Endothelial cell (in vitro differentiated cells): Measurements from ENCODE around the gene ALG14. TPM values are rescaled to one million over a fixed set of nuclear protein-coding genes. Genes with fewer than 3 reads are reported as not detected.

Source experiments
- DNase-seq: peaks from one replicate; pipeline ENCODE4 v3.0.0; 2021; ENCODE audit warnings: low spot score
- H3K27ac Mint-ChIP-seq: one replicate; pipeline ENCODE4 v1.8.0; 2021; ENCODE audit warnings: mixed read lengths, inconsistent platforms; ENCODE audit not compliant: unreplicated experiment
- H3K27me3 Mint-ChIP-seq: one replicate; pipeline ENCODE4 v1.8.0; 2021; ENCODE audit warnings: mild to moderate bottlenecking, moderate library complexity, mixed read lengths, inconsistent platforms; ENCODE audit not compliant: unreplicated experiment
- H3K36me3 Mint-ChIP-seq: one replicate; pipeline ENCODE4 v1.8.0; 2021; ENCODE audit warnings: mild to moderate bottlenecking, low read depth, mixed read lengths, inconsistent platforms; ENCODE audit not compliant: unreplicated experiment
- H3K4me1 Mint-ChIP-seq: one replicate; pipeline ENCODE4 v1.8.0; 2021; ENCODE audit warnings: mild to moderate bottlenecking, mixed read lengths, inconsistent platforms; ENCODE audit not compliant: unreplicated experiment
- H3K4me3 Mint-ChIP-seq: one replicate; pipeline ENCODE4 v1.8.0; 2021; ENCODE audit warnings: mild to moderate bottlenecking, mixed read lengths, inconsistent platforms; ENCODE audit not compliant: unreplicated experiment
- H3K9me3 Mint-ChIP-seq: one replicate; pipeline ENCODE4 v1.8.0; 2021; ENCODE audit warnings: mixed read lengths, inconsistent platforms; ENCODE audit not compliant: unreplicated experiment
- CTCF ChIP-seq: fragments of 200-600 bp; sonication (generic); IDR thresholded peaks from one replicate; pipeline ENCODE4 v1.5.0; 2021; ENCODE audit warnings: antibody characterized with exemption; ENCODE audit not compliant: unreplicated experiment
- total RNA-seq: library from RNA; stranded (reverse); fragmentation: NEBNext Ultra II Directional; extraction: Animal tissue kit (Norgen Biotek cat#: 25700); gene quantifications from one replicate; pipeline ENCODE4 v1.2.1, GENCODE V29; 2021; ENCODE audit not compliant: unreplicated experiment

The ALG14 gene
- total RNA-seq, 1 donor from 2014 or later: 2.2 TPM

GRCh38 chr1:95013950-95014574 lies 58.7 kb downstream of the ALG14 start:
- no peak overlapping the region for H3K4me3 Mint-ChIP-seq
- no peak for TF ChIP-seq CTCF
- H3K36me3 Mint-ChIP-seq: no peaks in the 10 kb centered on the region
- H3K4me1 Mint-ChIP-seq: peaks cover 36% of the 10 kb centered on the region
- peak overlapping the region; percentile 74 for H3K27ac Mint-ChIP-seq
- no peaks in the 10 kb centered on the region for H3K27me3 Mint-ChIP-seq
- no peaks in the 10 kb centered on the region for H3K9me3 Mint-ChIP-seq
- no peak for DNase-seq

- H3K27me3 Mint-ChIP-seq: no peaks in the 10 kb centered on the region
- no peak overlapping the region for H3K4me3 Mint-ChIP-seq
- no peak for TF ChIP-seq CTCF
- peaks cover 27% of the 10 kb centered on the region for H3K4me1 Mint-ChIP-seq
- DNase-seq: no peak
- no peaks in the 10 kb centered on the region for H3K36me3 Mint-ChIP-seq
- no peaks in the 10 kb centered on the region for H3K9me3 Mint-ChIP-seq
- H3K27ac Mint-ChIP-seq: no peak overlapping the region
These were observed 60.4 kb downstream of the ALG14 start for GRCh38 chr1:95012389-95012788.

GRCh38 chr1:95010158-95010557 lies 62.6 kb downstream of the ALG14 start:
- no peak overlapping the region for H3K4me3 Mint-ChIP-seq
- no peak overlapping the region for H3K27ac Mint-ChIP-seq

GRCh38 chr1:95007687-95008086 lies 65.1 kb downstream of the ALG14 start:
- Mint-ChIP-seq H3K4me1 (peaks cover 3% of the 10 kb centered on the region), H3K9me3 (no peaks in the 10 kb centered on the region), H3K27me3 (peaks cover 1% of the 10 kb centered on the region), H3K27ac (no peak overlapping the region), H3K4me3 (no peak overlapping the region), H3K36me3 (no peaks in the 10 kb centered on the region)
- no peak for TF ChIP-seq CTCF
- DNase-seq: no peak

More at GRCh38 chr1:95010158-95010557, 62.6 kb downstream of the ALG14 start:
- Mint-ChIP-seq H3K4me1 (peaks cover 13% of the 10 kb centered on the region), H3K9me3 (no peaks in the 10 kb centered on the region), H3K36me3 (no peaks in the 10 kb centered on the region), H3K27me3 (peaks cover 1% of the 10 kb centered on the region)
- TF ChIP-seq CTCF: no peak
- DNase-seq: no peak

GRCh38 chr1:95006681-95007080 lies 66.1 kb downstream of the ALG14 start:
- peaks cover 6% of the 10 kb centered on the region for H3K4me1 Mint-ChIP-seq
- H3K9me3 Mint-ChIP-seq: no peaks in the 10 kb centered on the region
- no peak overlapping the region for H3K27ac Mint-ChIP-seq
- no peaks in the 10 kb centered on the region for H3K36me3 Mint-ChIP-seq
- H3K27me3 Mint-ChIP-seq: peaks cover 1% of the 10 kb centered on the region
- no peak for TF ChIP-seq CTCF
- no peak overlapping the region for H3K4me3 Mint-ChIP-seq
- DNase-seq: no peak
